Thymus (tissue), 11 donors: ENCODE data around the gene FUOM. TPM values are rescaled to one million over a fixed set of nuclear protein-coding genes. Genes with fewer than 3 reads are reported as not detected.

ENCODE experiments used
- DNase-seq, 9 donors: peaks; one replicate each; pipeline ENCODE4 v3.0.0-alpha.2; 2013; ENCODE audit warnings: low spot score in 9 of 9, low read depth in 6 of 9, missing footprints in 1 of 9
- H3K27ac ChIP-seq, 2 donors: one replicate each; pipeline ENCODE4 v1.5.1; 2013; ENCODE audit warnings: control low read depth in 1 of 2, low read depth in 1 of 2, low read length in 1 of 2, mild to moderate bottlenecking in 1 of 2, moderate library complexity in 1 of 2
- H3K27me3 ChIP-seq, 2 donors: one replicate each; pipeline ENCODE4 v1.5.1; 2013; ENCODE audit warnings: low read length in 1 of 2; ENCODE audit not compliant: control insufficient read depth in 2 of 2, insufficient read depth in 1 of 2
- H3K36me3 ChIP-seq, 2 donors: one replicate each; pipeline ENCODE4 v1.5.1; 2013; ENCODE audit warnings: low read length in 1 of 2, mild to moderate bottlenecking in 1 of 2, moderate library complexity in 1 of 2; ENCODE audit not compliant: control insufficient read depth in 2 of 2, insufficient read depth in 2 of 2
- H3K4me1 ChIP-seq, 2 donors: one replicate each; pipeline ENCODE4 v1.5.1; 2013; ENCODE audit warnings: low read length in 2 of 2; ENCODE audit not compliant: control insufficient read depth in 2 of 2, insufficient read depth in 2 of 2
- H3K4me3 ChIP-seq, 2 donors: one replicate each; pipeline ENCODE4 v1.5.1; 2013; ENCODE audit warnings: low read length in 2 of 2, control low read depth in 1 of 2, mild to moderate bottlenecking in 1 of 2
- H3K9me3 ChIP-seq, 2 donors: one replicate each; pipeline ENCODE4 v1.5.1; 2013; ENCODE audit warnings: low read length in 1 of 2, mild to moderate bottlenecking in 1 of 2; ENCODE audit not compliant: control insufficient read depth in 2 of 2, insufficient read depth in 1 of 2
- WGBS: extraction: QIAGEN DNeasy Blood & Tissue Kit; methylation state at CpG from one replicate; pipeline ENCODE4 v1.1.7; 2013; 5-methylcytosine and 5-hydroxymethylcytosine counted together
- polyA plus RNA-seq: library from polyadenylated mRNA; stranded (reverse); fragments of 200-250 nt; gene quantifications from one replicate; pipeline ENCODE4 v1.2.3, GENCODE V29; 2013
- total RNA-seq: library from RNA; stranded (reverse); fragments of 120-200 nt; gene quantifications from one replicate; pipeline ENCODE4 v1.2.4, GENCODE V29; 2013
- donor health status: healthy.

Gene FUOM
- total and polyA plus RNA-seq, 2 donors: 18.3 to 23.9 TPM

- peak overlapping the region; percentile 38 to 68 for H3K27ac ChIP-seq
- 93% methylated on average over 10 of the region's 10 CpGs for WGBS
- H3K36me3 ChIP-seq: peaks cover 56 to 70% of the 10 kb centered on the region in 2 donors
Observed at GRCh38 chr10:133400624-133401424, 43.0 kb upstream of the FUOM start.

GRCh38 chr10:133399123-133399601 lies 41.3 kb upstream of the FUOM start:
- no peak for DNase-seq
- H3K27ac ChIP-seq: no peak overlapping the region
- peaks cover 56 to 64% of the 10 kb centered on the region in 2 donors for H3K36me3 ChIP-seq

More at GRCh38 chr10:133400624-133401424, 43.0 kb upstream of the FUOM start:
- H3K4me1 ChIP-seq: peaks cover 0 to 4% of the 10 kb centered on the region in 2 donors
- no peak for DNase-seq
- H3K4me3 ChIP-seq: no peak overlapping the region
- H3K27me3 ChIP-seq: no peaks in the 10 kb centered on the region
- no peaks in the 10 kb centered on the region for H3K9me3 ChIP-seq

GRCh38 chr10:133397938-133398337 lies 40.1 kb upstream of the FUOM start:
- Histone ChIP-seq H3K27ac (no peak overlapping the region), H3K4me1 (peaks cover 4 to 17% of the 10 kb centered on the region in 2 donors), H3K9me3 (no peaks in the 10 kb centered on the region), H3K4me3 (no peak overlapping the region), H3K27me3 (no peaks in the 10 kb centered on the region), H3K36me3 (peaks cover 51 to 58% of the 10 kb centered on the region in 2 donors)
- DNase-seq: no peak
- WGBS: 97% methylated on average over 7 of the region's 7 CpGs

More at GRCh38 chr10:133399123-133399601, 41.3 kb upstream of the FUOM start:
- H3K9me3 ChIP-seq: no peaks in the 10 kb centered on the region
- peaks cover 4 to 13% of the 10 kb centered on the region in 2 donors for H3K4me1 ChIP-seq
- H3K4me3 ChIP-seq: no peak overlapping the region
- H3K27me3 ChIP-seq: no peaks in the 10 kb centered on the region
- WGBS: 98% methylated on average over 19 of the region's 19 CpGs

- no peaks in the 10 kb centered on the region for H3K9me3 ChIP-seq
- no peak overlapping the region for H3K4me3 ChIP-seq
- no peak for DNase-seq
- H3K27ac ChIP-seq: no peak overlapping the region
- H3K27me3 ChIP-seq: no peaks in the 10 kb centered on the region
- 98% methylated on average over 19 of the region's 19 CpGs for WGBS
- peaks cover 36 to 42% of the 10 kb centered on the region in 2 donors for H3K36me3 ChIP-seq
- peaks cover 4 to 17% of the 10 kb centered on the region in 2 donors for H3K4me1 ChIP-seq
Observed at GRCh38 chr10:133396035-133396624, 38.3 kb upstream of the FUOM start.

GRCh38 chr10:133394801-133395221 lies 37.0 kb upstream of the FUOM start:
- peaks cover 4 to 25% of the 10 kb centered on the region in 2 donors for H3K4me1 ChIP-seq
- WGBS: 44% methylated on average over 21 of the region's 21 CpGs
- no peaks in the 10 kb centered on the region for H3K9me3 ChIP-seq
- no peak for DNase-seq
- no peak overlapping the region for H3K27ac ChIP-seq
- no peaks in the 10 kb centered on the region for H3K27me3 ChIP-seq
- H3K36me3 ChIP-seq: peaks cover 30 to 31% of the 10 kb centered on the region in 2 donors
- peak overlapping the region; percentile 74 to 87 for H3K4me3 ChIP-seq

GRCh38 chr10:133394064-133394663 lies 36.3 kb upstream of the FUOM start, which contains the start of gene MTG1:
Gene MTG1 (plus strand): TSS chr10:133394157. CDS start chr10:133394221, 64 bp downstream.
- Histone ChIP-seq H3K4me3 (peak within 1 kb of the TSS; percentile 74 to 87), H3K36me3 (peaks cover 25 to 27% of the 10 kb centered on the region in 2 donors), H3K27ac (peak within 1 kb of the TSS; percentile 32 to 38), H3K4me1 (peaks cover 10 to 31% of the 10 kb centered on the region in 2 donors), H3K27me3 (no peaks in the 10 kb centered on the region), H3K9me3 (no peaks in the 10 kb centered on the region)
- peak in 8 of 9 donors; percentile 84 to 96 (median 88) for DNase-seq
- under 1% methylated on average over 69 of the region's 69 CpGs for WGBS

- Histone ChIP-seq H3K27ac (peak overlapping the region in 1 of 2 donors; percentile 38), H3K9me3 (no peaks in the 10 kb centered on the region), H3K4me1 (peaks cover 11 to 37% of the 10 kb centered on the region in 2 donors), H3K27me3 (no peaks in the 10 kb centered on the region), H3K36me3 (peaks cover 18 to 21% of the 10 kb centered on the region in 2 donors), H3K4me3 (peak overlapping the region; percentile 74 to 87)
- DNase-seq: peak in 1 of 9 donors; percentile 61
- WGBS: 39% methylated on average over 27 of the region's 27 CpGs
Observed at GRCh38 chr10:133393401-133394063, 35.7 kb upstream of the FUOM start.

GRCh38 chr10:133391761-133392518 lies 34.1 kb upstream of the FUOM start:
- WGBS: 95% methylated on average over 12 of the region's 12 CpGs
- peaks cover 11 to 13% of the 10 kb centered on the region in 2 donors for H3K36me3 ChIP-seq
- H3K27ac ChIP-seq: no peak overlapping the region
- H3K4me3 ChIP-seq: no peak overlapping the region
- peaks cover 11 to 40% of the 10 kb centered on the region in 2 donors for H3K4me1 ChIP-seq
- H3K27me3 ChIP-seq: no peaks in the 10 kb centered on the region
- DNase-seq: no peak
- no peaks in the 10 kb centered on the region for H3K9me3 ChIP-seq
